GM06990 (cell line): ENCODE data around the gene NPAS3.

Experiments
- DNase-seq: peaks from one replicate; pipeline ENCODE4 v3.0.0-alpha.2; 2011; ENCODE audit not compliant: insufficient read length; ENCODE audit errors: extremely low read depth
- H3K27me3 ChIP-seq: replicated peaks from 2 replicates; pipeline ENCODE4 v1.6.0; 2011; ENCODE audit warnings: low read length; ENCODE audit not compliant: control insufficient read depth, insufficient read depth
- H3K36me3 ChIP-seq: 2 replicates; pipeline ENCODE4 v1.5.1; 2011; ENCODE audit warnings: low read length; ENCODE audit not compliant: control insufficient read depth, insufficient read depth
- H3K4me3 ChIP-seq: replicated peaks from 2 replicates; pipeline ENCODE4 v1.5.1; 2011; ENCODE audit warnings: low read depth, mild to moderate bottlenecking, control low read depth, low read length
- TF ChIP-seq, protein P1 (sequence below): IDR thresholded peaks from 2 replicates; pipeline ENCODE4 v1.5.1; 2011; ENCODE audit warnings: low read length, control low read depth, mild to moderate bottlenecking, inconsistent platforms; ENCODE audit not compliant: insufficient read depth, poor library complexity, severe bottlenecking

NPAS3 gene

DNA sequence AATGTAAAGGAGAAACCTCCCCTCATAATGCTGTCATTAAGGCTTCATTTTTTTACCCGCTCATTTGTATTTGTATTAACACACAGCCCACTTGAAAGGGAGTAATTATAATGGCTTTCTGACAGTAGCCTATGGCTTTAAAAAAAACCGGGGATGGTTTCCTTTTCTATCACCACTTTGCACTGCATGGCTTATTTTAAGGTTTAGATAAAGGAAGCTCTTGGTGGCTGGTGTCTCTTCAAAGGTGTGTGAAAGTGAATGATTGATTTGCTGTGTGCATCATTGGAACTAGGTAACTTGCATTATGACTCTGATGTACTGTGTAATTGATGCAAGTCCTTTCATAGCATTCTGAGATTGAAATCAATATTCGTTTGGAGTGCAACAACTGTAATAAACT lies 80.7 kb downstream of the NPAS3 start:
- Histone ChIP-seq H3K4me3 (no peak overlapping the region), H3K36me3 (no peaks in the 10 kb centered on the region), H3K27me3 (no peaks in the 10 kb centered on the region)
- TF ChIP-seq, protein P1, sequence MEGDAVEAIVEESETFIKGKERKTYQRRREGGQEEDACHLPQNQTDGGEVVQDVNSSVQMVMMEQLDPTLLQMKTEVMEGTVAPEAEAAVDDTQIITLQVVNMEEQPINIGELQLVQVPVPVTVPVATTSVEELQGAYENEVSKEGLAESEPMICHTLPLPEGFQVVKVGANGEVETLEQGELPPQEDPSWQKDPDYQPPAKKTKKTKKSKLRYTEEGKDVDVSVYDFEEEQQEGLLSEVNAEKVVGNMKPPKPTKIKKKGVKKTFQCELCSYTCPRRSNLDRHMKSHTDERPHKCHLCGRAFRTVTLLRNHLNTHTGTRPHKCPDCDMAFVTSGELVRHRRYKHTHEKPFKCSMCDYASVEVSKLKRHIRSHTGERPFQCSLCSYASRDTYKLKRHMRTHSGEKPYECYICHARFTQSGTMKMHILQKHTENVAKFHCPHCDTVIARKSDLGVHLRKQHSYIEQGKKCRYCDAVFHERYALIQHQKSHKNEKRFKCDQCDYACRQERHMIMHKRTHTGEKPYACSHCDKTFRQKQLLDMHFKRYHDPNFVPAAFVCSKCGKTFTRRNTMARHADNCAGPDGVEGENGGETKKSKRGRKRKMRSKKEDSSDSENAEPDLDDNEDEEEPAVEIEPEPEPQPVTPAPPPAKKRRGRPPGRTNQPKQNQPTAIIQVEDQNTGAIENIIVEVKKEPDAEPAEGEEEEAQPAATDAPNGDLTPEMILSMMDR, result no peak
- DNase-seq, result no peak

DNA sequence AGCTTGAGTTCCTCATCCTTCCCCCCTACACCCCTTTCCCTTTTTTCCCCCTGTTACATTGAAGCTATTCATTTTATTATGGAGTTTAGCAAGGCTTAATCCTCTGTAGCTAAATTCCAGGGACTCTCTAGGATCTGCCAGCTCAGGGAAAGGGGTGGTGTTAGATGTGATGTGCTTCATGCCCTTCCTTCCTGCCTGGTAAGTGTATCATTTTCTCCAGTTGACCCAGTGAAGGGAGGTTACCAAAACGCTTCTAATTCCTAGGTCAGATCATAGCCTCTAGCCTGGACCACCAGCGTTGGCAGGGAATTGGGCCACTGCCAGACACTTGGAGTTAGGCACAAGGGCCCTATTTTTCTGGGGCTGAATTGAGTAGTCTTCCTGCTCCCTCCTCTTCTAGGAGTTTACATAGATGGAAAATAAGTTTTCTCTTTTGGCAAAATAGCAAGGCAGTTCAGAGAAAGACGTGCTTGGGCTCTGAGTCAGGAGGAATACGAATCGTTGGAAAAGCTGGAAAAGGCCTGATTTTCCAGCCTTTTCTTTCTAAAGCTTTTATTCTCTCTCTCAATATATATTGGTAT lies 88.3 kb downstream of the NPAS3 start:
- DNase-seq, result no peak
- TF ChIP-seq, protein P1, result no peak
- no peak overlapping the region for H3K4me3 ChIP-seq

DNA sequence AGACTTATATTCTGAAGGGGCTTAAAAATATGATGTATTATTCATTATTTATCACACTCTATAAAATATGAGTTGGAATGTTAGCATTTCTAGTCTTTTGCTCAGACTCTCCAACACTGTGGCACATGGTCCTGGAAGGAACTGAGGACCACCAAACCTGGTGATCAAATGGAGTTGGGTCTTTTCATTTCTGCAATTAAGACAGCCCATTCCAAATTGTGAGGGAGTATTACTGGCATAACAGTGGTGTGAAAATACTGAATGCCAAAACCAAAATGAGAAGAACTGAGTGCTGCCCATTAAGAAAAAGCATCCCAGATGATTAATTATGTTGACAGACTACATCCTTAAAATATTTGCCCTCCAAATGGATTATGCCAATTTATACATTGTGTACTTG lies 90.8 kb downstream of the NPAS3 start:
- H3K27me3 ChIP-seq, result no peaks in the 10 kb centered on the region

More for the DNA sequence above, 88.3 kb downstream of the NPAS3 start:
- no peaks in the 10 kb centered on the region for H3K27me3 ChIP-seq
- no peaks in the 10 kb centered on the region for H3K36me3 ChIP-seq

DNA sequence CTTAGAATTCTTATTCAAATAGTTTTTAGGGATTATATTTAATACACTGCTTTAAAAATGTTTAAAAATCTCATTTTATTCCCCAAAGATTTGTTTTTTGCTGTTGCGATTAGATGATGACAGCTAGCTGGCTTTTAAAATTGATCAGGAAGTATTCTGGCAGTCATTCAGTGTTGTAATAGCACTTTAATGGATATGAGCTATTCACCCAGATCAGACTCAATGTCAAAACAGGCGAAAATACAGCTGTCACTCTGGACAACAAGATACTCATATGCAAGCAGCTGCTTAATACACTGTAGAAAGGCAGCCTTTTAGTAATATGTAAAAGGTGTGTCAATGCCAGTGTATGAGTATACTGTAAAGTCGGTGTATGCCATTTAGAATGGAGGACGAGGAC lies 91.7 kb downstream of the NPAS3 start:
- DNase-seq, result no peak
- TF ChIP-seq, protein P1, result no peak
- Histone ChIP-seq H3K36me3 (no peaks in the 10 kb centered on the region), H3K27me3 (no peaks in the 10 kb centered on the region), H3K4me3 (no peak overlapping the region)

More for the DNA sequence above, 90.8 kb downstream of the NPAS3 start:
- TF ChIP-seq, protein P1, result no peak
- Histone ChIP-seq H3K36me3 (no peaks in the 10 kb centered on the region), H3K4me3 (no peak overlapping the region)
- no peak for DNase-seq

DNA sequence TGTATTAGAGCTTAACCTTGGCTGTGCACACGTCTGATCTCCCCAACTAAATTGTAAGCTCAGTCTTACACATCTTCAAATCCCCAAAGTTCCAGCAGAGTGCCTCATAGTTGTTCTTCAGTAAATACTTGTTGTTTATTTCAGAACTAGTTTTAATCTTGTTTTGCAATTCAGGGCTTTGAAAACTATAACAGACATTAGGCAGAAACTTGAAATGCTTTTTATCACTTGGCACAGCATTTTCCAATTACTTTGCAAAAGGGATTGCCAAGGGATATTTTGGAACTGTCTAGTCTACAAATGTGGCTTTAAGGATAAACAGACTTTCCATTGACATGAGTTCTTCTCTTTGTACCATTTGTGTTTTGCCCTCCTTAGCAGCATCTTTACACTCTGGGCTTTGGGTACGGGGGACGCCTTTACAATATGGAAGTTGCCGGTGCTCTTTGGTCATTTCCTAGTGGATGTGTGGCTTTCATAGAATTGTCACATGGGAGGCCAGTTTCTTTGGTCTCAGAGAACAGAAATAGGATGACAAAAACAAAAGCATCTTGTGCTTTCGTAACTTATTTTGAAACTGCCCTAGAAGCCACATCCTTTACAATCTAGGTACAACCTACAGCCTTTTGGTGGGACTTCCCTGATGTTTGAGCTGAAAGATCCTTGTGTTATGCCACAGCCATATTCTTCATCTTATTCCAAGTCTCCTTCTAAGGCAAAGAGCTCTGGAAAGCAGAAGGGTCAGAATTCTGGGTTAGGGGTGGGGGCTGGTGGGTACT lies 96.9 kb downstream of the NPAS3 start:
- Histone ChIP-seq H3K27me3 (no peaks in the 10 kb centered on the region), H3K36me3 (no peaks in the 10 kb centered on the region), H3K4me3 (no peak overlapping the region)
- TF ChIP-seq, protein P1, result no peak
- DNase-seq, result no peak

DNA sequence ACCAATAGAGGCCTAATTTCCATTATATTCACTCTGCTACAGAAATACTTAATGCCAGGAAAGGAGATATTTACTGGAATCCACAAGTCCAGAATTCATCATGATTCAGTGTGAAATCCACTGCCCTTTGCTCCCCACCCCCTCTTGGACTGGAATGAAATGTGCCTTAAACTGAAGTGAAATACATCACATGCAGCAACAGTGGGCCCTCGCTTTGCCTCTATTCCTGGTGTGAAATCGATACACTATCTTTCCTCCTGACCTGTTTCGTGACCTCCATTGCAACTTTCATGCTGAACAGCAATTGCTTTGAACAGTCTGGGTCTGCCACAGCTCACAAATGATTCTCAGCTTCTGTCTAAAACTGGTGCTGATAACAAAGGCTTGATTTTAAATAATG lies 100.6 kb downstream of the NPAS3 start:
- Histone ChIP-seq H3K36me3 (no peaks in the 10 kb centered on the region), H3K4me3 (no peak overlapping the region), H3K27me3 (no peaks in the 10 kb centered on the region)
- no peak for DNase-seq
- TF ChIP-seq, protein P1, result no peak
